Ishikawa (cell line): ENCODE data around the gene VPS16.

Experiments
- CREB1 ChIP-seq: IDR thresholded peaks from 2 replicates; pipeline ENCODE4 v1.6.1; 2012; ENCODE audit warnings: low read depth
- RAD21 ChIP-seq: IDR thresholded peaks from 2 replicates; pipeline ENCODE4 v1.6.1; 2012; ENCODE audit warnings: low read depth
- YY1 ChIP-seq: IDR thresholded peaks from 2 replicates; pipeline ENCODE4 v1.6.1; 2012; ENCODE audit warnings: low read depth
- TF ChIP-seq, protein P1 (sequence below): IDR thresholded peaks from 2 replicates; pipeline ENCODE4 v1.6.1; 2012

DNA sequence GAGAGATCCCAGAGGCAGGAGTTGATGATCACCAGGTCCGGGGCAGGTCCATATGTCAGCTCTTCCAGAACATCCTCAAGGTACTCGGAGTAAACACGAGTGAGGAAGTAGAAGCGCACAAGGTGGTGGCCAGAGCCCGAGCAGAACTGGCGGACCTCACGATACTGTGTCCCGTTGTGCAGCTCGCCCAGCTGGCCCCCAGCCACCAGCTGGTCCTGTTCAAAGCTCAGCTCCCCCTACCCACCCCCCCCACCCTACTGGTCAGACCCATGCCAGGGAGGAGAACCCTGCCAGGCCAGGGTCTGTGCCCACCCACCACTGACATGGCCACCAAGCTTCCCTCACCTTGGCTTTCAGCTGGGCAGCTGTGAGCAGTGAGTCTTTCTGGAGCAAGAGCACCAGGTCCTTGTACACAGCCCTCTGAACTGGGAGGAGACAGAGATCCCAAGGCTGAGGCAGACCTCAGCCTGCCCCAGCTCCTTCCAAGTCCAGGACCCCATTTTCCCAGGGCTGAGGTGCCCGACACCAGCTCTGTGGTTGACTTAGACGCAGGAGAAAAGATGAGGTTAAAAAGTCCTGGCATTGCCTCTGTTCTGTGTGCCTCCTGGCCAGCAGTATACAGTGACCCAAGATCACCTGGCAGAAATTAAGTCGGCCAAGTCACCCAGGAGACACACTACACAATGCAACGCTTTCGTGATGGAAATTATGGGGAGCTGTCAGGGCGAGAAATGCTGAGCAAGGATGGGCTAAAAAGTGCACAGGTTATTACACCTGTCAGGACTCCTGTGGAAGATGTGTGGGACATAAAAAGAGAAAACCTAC, 1.5 kb upstream of the VPS16 start:
- TF ChIP-seq YY1, result no peak
- no peak for TF ChIP-seq CREB1
- TF ChIP-seq, protein P1, sequence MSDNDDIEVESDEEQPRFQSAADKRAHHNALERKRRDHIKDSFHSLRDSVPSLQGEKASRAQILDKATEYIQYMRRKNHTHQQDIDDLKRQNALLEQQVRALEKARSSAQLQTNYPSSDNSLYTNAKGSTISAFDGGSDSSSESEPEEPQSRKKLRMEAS, result no peak
- no peak for TF ChIP-seq RAD21
